Adrenal gland (tissue), 12 donors: ENCODE results near the gene HTR4. TPM values are rescaled to one million over a fixed set of nuclear protein-coding genes. Genes with fewer than 3 reads are reported as not detected.

Experiments
- DNase-seq, 7 donors: peaks; one replicate each; pipeline ENCODE4 v3.0.0-alpha.2; 2019 to 2020
- H3K27ac ChIP-seq, 5 donors: fragments of 200-600 bp; sonication (generic) in 4 of 5; 1 replicate in 3 of 5; 2 replicates in 2 of 5; pipeline versions ENCODE4 v1.5.1 to v1.8.0; 2016 to 2020; ENCODE audit warnings: mild to moderate bottlenecking in 1 of 5
- H3K27me3 ChIP-seq: fragments of 200-600 bp; 2 replicates; pipeline ENCODE4 v1.8.0; 2021
- H3K36me3 ChIP-seq, 2 donors: fragments of 200-600 bp; replicated peaks in 1 of 2; 1 replicate in 1 of 2; 2 replicates in 1 of 2; pipeline versions ENCODE4 v1.5.1 to v1.8.0; 2018 to 2022
- H3K4me1 ChIP-seq, 2 donors: fragments of 200-600 bp; replicated peaks in 1 of 2; 1 replicate in 1 of 2; 2 replicates in 1 of 2; pipeline versions ENCODE4 v1.5.1 to v1.8.0; 2018 to 2021
- H3K4me3 ChIP-seq, 4 donors: fragments of 200-600 bp; sonication (generic) in 3 of 4; one replicate each; pipeline ENCODE4 v1.5.1; 2016 to 2018
- H3K9me3 ChIP-seq, 3 donors: fragments of 200-600 bp; sonication (generic) in 1 of 3; replicated peaks in 1 of 3; 1 replicate in 2 of 3; 2 replicates in 1 of 3; pipeline versions ENCODE4 v1.5.1 to v1.8.0; 2016 to 2021
- CTCF ChIP-seq, 6 experiments: fragments of 450-650 bp in 4 of 6; fragments of 200-600 bp in 2 of 6; sonication (generic) in 1 of 6; IDR thresholded peaks; 1 replicate in 5 of 6; 2 replicates in 1 of 6; pipeline versions ENCODE4 v1.5.1 to v1.8.0; 2016 to 2021; ENCODE audit warnings: antibody characterized with exemption in 6 of 6, mild to moderate bottlenecking in 2 of 6, moderate library complexity in 1 of 6
- POLR2A ChIP-seq, 2 donors: fragments of 450-650 bp; IDR thresholded peaks; one replicate each; pipeline ENCODE4 v1.6.1; 2017; ENCODE audit warnings: antibody characterized with exemption in 2 of 2, mild to moderate bottlenecking in 2 of 2, moderate library complexity in 1 of 2
- WGBS, 4 donors: extraction: QIAGEN DNeasy Blood & Tissue Kit in 2 of 4; methylation state at CpG; one replicate each; pipeline versions ENCODE4 v1.1.5 to v1.1.7; 2013 to 2017; 5-methylcytosine and 5-hydroxymethylcytosine counted together
- intact Hi-C, 2 donors: fragments of 100-400 bp; cut with DNase I; formaldehyde crosslinking; loops; one replicate each; pipeline versions ENCODE4 v1.14.1 to v1.15.0; 2022 to 2023
- polyA plus RNA-seq, 3 donors: library from polyadenylated mRNA; stranded (reverse); fragments of 200-250 nt in 2 of 3; fragments of 350-450 nt in 1 of 3; fragmentation: Illumina TruSeq in 1 of 3; extraction: RNeasy Lipid Tissue Mini Kit (QIAGEN cat#74804) in 1 of 3; gene quantifications; one replicate each; pipeline ENCODE4 v1.2.3, GENCODE V29; 2013 to 2014
- total RNA-seq, 9 donors: library from RNA; depleted of rRNA in 4 of 9; stranded (reverse); fragments of >200 nt in 4 of 9; fragments of 120-200 nt in 1 of 9; fragmentation: NEBNext Ultra II Directional in 1 of 9; extraction: Animal tissue kit (Norgen Biotek cat#: 25700) in 1 of 9; gene quantifications; one replicate each; pipeline versions ENCODE4 v1.1.0 to v1.2.4, GENCODE V29; 2013 to 2023
- donor health status: healthy with polysubstance abuse.
- donor health status: Bipolar disorder and iron deficiency.
- donor health status: DM: yes; HTN: yes; CAD: no.
- donor health status: DM: no; HTN: no; CAD: no.
- donor health status: DM: no; HTN: no; CAD: no.
- donor health status: DM: yes; HTN: yes; CAD: no.

The HTR4 gene
- total and polyA plus RNA-seq, 12 donors, result 0.11 to 2.6 (median 0.83) TPM; not detected in 1

DNA sequence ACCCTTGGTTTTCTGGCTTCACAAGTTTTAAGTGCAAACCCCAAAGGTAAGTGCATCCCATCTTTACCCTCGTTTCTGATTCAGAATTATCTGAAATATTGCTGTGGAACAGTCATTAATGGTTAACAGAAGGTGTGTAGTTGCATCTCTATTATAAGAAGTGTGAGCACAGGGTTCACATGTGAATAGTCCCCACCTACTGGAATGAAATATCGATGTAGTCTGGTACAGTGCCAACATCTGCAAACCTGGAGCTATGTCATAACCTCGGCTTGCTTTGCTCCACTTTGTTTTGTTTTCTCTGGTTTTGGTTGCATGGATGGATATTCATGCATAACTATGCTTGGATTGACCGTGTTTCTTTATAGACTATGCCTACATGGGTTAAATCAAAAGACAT is 12.6 kb downstream of the HTR4 start:
- TF ChIP-seq POLR2A (IDR thresholded peaks at IDR 0.05) (no peak), CTCF (IDR thresholded peaks at IDR 0.05) (no peak)
- H3K4me3 ChIP-seq, result no peak overlapping the region
- no peak overlapping the region for H3K27ac ChIP-seq
- 66 to 77% (median 73%) methylated on average over 4 of the region's 4 CpGs for WGBS, 4 donors
- DNase-seq, result no peak
- intact Hi-C loops, result no loop called here
- H3K27me3 ChIP-seq, result no peaks in the 10 kb centered on the region
- H3K9me3 ChIP-seq, result no peaks in the 10 kb centered on the region
- no peaks in the 10 kb centered on the region for H3K36me3 ChIP-seq
- H3K4me1 ChIP-seq, result no peaks in the 10 kb centered on the region

DNA sequence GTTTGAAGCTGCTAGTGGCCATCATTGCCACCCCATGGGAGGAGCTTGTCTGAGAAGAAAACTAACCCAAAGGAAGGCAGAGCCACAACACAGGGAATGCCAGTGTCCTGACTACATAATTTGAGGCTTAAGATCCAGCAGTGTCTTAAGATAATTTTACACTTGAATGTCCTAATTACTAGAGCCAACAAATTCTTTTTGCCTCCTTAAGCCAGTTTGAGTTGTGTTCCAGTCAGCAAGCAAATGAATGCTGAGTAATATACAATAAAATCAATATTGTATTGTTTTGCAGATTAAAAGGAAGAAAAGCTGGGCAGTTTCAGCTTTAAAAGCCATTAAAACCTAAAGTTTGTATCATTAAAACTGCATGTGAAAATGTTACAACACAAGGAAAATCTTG is 13.9 kb downstream of the HTR4 start:
- Histone ChIP-seq H3K36me3 (no peaks in the 10 kb centered on the region), H3K27me3 (no peaks in the 10 kb centered on the region), H3K4me3 (no peak overlapping the region), H3K4me1 (no peaks in the 10 kb centered on the region), H3K27ac (no peak overlapping the region), H3K9me3 (no peaks in the 10 kb centered on the region)
- intact Hi-C loops, result no loop called here
- TF ChIP-seq POLR2A (IDR thresholded peaks at IDR 0.05), result no peak
- DNase-seq, result no peak

- Histone ChIP-seq H3K9me3 (no peaks in the 10 kb centered on the region), H3K4me1 (no peaks in the 10 kb centered on the region), H3K36me3 (no peaks in the 10 kb centered on the region), H3K27me3 (no peaks in the 10 kb centered on the region), H3K4me3 (no peak overlapping the region), H3K27ac (no peak overlapping the region)
- TF ChIP-seq CTCF (IDR thresholded peaks at IDR 0.05), result no peak
- TF ChIP-seq POLR2A (IDR thresholded peaks at IDR 0.05), result no peak
- DNase-seq, result no peak
- 75 to 88% (median 85%) methylated on average over 2 of the region's 2 CpGs for WGBS, 4 donors
- intact Hi-C loops, result no loop called here
Measured at GRCh38 chr5:148639081-148639480, 15.2 kb downstream of the HTR4 start.

DNA sequence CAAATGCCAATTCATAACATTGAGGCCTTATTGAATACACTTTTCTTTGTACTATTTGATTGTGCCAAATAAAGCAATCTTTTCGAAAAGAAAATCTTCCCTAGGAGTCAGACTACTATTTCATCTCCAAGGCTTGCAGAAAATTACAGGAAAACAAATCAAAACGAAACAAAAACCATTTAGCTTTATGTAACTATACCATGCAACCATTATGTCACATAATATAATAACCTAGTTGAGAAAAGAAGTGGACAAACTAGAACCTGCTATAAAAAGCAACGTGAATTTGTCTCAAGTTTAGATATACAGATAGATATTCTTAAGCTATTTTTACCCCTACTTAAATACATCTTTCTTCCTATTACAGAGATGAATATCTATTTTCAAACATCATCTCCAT is 18.0 kb downstream of the HTR4 start:
- H3K27me3 ChIP-seq, result no peaks in the 10 kb centered on the region

More for the DNA sequence above, 18.0 kb downstream of the HTR4 start:
- H3K4me1 ChIP-seq, result no peaks in the 10 kb centered on the region
- no peak overlapping the region for H3K27ac ChIP-seq
- no peak for TF ChIP-seq POLR2A (IDR thresholded peaks at IDR 0.05)
- no peak for TF ChIP-seq CTCF (IDR thresholded peaks at IDR 0.05)
- intact Hi-C loops, result no loop called here
- no peaks in the 10 kb centered on the region for H3K9me3 ChIP-seq
- 65 to 86% (median 72%) methylated on average over 3 of the region's 3 CpGs for WGBS, 4 donors
- no peak overlapping the region for H3K4me3 ChIP-seq
- no peaks in the 10 kb centered on the region for H3K36me3 ChIP-seq
- no peak for DNase-seq
